ENCODE results near the gene C9orf85.
"Not testable (repeated sequence)": the region's sequence is repeated elsewhere in the genome, so short reads cannot be mapped to it uniquely, and the experiment has no call there.

The C9orf85 gene

GRCh38 chr9:72007726-72008125 lies 96.3 kb downstream of the C9orf85 start:
- DNase-seq (ENCODE audit: low spot score): not testable (repeated sequence)

DNA sequence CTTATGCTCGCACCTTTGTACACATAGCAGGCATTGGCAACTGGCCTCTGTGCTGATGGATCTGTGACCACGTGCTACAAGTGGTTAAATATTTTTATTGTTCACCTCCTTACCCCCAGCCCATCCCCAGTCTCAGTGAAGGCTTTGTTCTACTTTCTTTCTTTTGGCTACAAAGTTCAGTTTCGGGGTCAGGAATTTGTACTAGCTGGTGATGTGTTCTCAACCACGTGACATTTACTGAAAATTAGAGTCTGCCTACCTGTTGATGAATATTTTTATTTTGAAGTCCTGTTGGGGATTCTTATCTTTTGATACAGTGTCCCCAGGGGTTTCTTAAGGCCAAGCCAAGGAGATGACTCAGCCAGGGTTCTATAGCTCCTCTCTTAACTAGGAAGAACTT lies 101.2 kb downstream of the C9orf85 start:
- no peak for DNase-seq (ENCODE audit: low spot score)

DNA sequence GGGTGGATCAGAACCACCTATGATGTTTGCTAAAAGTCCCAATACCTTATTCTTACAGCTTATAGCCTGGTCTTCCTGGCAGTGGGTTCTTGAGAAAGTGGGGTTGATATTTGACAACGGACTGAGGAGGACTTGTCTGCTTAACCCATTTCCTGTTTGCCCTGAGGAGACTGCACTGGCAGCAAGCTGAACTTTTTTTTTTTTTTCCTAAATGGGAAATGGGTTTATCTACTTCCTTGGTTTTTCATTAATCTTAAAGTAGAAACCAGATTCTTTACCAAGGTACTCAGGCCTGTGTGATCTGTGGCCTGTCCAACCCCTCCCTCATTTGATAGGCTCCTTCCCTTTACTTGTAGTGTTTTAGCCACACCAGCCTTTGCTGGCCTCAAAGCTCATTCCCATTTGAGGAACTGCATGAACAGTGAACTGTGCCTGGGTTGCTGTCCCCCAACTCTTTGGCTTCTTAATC lies 101.9 kb downstream of the C9orf85 start:
- DNase-seq (ENCODE audit: low spot score): no peak

DNA sequence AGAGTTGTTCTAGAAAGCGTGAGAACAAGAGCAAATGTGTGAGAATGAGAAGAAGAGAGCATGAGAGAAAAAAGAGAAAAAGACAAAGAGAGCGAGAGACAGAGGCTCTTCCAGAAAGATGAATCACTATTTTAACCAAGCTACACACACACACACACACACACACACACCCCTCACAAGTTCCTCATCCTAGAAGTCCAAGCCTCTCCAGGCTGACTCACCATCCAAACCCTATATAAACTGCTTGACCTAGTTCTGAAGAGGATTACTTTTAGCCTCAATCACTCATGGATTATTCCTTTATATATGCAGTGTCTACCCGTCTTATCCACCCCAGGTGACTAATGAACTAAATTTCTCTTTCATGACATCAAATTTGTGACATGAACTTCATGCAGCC lies 111.4 kb downstream of the C9orf85 start:
- no peak for DNase-seq (ENCODE audit: low spot score)
